Mesothelial cell of epicardium (in vitro differentiated cells): ENCODE results near the gene F3. TPM values are rescaled to one million over a fixed set of nuclear protein-coding genes. Genes with fewer than 3 reads are reported as not detected.
"Not testable (repeated sequence)": the region's sequence is repeated elsewhere in the genome, so short reads cannot be mapped to it uniquely, and the experiment has no call there.

Experiments used
- DNase-seq, 2 experiments: peaks; one replicate each; pipeline ENCODE4 v3.0.0; 2021; ENCODE audit warnings: low spot score in 2 of 2; ENCODE audit not compliant: unreplicated experiment in 2 of 2
- H3K27ac Mint-ChIP-seq: 2 replicates; pipeline ENCODE4 v1.8.0; 2021; ENCODE audit warnings: mixed read lengths
- H3K27me3 Mint-ChIP-seq: 2 replicates; pipeline ENCODE4 v1.8.0; 2021; ENCODE audit warnings: low read depth, mixed read lengths
- H3K36me3 Mint-ChIP-seq: 2 replicates; pipeline ENCODE4 v1.8.0; 2021; ENCODE audit warnings: mixed read lengths
- H3K4me1 Mint-ChIP-seq: 2 replicates; pipeline ENCODE4 v1.8.0; 2021; ENCODE audit warnings: mixed read lengths
- H3K4me3 Mint-ChIP-seq: 2 replicates; pipeline ENCODE4 v1.8.0; 2021; ENCODE audit warnings: mild to moderate bottlenecking, moderate library complexity, mixed read lengths
- H3K9me3 Mint-ChIP-seq: 2 replicates; pipeline ENCODE4 v1.8.0; 2021; ENCODE audit warnings: mixed read lengths
- CTCF ChIP-seq: fragments of 200-600 bp; sonication (generic); IDR thresholded peaks from one replicate; pipeline ENCODE4 v1.5.0; 2021; ENCODE audit warnings: antibody characterized with exemption; ENCODE audit not compliant: unreplicated experiment
- total RNA-seq: library from RNA; stranded (reverse); gene quantifications from 3 replicates; pipeline ENCODE4 v1.2.1, GENCODE V29; 2021

The F3 gene
- total RNA-seq, 1 donor from 2014 or later, result 23.9 TPM

GRCh38 chr1:94580367-94581115 is 39.0 kb upstream of the F3 start:
- H3K9me3 Mint-ChIP-seq, result peaks cover 46% of the 10 kb centered on the region
- peak overlapping the region; percentile 95 for H3K27ac Mint-ChIP-seq

GRCh38 chr1:94579876-94580294 is 38.3 kb upstream of the F3 start:
- H3K27ac Mint-ChIP-seq, result peak overlapping the region; percentile 95
- peaks cover 37% of the 10 kb centered on the region for H3K36me3 Mint-ChIP-seq
- peak in 1 of 2 experiments; percentile 44 for DNase-seq

More at GRCh38 chr1:94580367-94581115, 39.0 kb upstream of the F3 start:
- Mint-ChIP-seq H3K4me1 (peaks cover 19% of the 10 kb centered on the region), H3K27me3 (no peaks in the 10 kb centered on the region), H3K4me3 (peak overlapping the region; percentile 3), H3K36me3 (peaks cover 37% of the 10 kb centered on the region)
- no peak for TF ChIP-seq CTCF
- DNase-seq, result no peak

GRCh38 chr1:94578856-94579255 is 37.3 kb upstream of the F3 start:
- Mint-ChIP-seq H3K36me3 (peaks cover 37% of the 10 kb centered on the region), H3K4me1 (peaks cover 19% of the 10 kb centered on the region), H3K27ac (no peak overlapping the region), H3K4me3 (no peak overlapping the region), H3K9me3 (peaks cover 55% of the 10 kb centered on the region), H3K27me3 (no peaks in the 10 kb centered on the region)
- no peak for TF ChIP-seq CTCF
- DNase-seq, result no peak

More at GRCh38 chr1:94579876-94580294, 38.3 kb upstream of the F3 start:
- Mint-ChIP-seq H3K4me1 (peaks cover 19% of the 10 kb centered on the region), H3K27me3 (no peaks in the 10 kb centered on the region), H3K4me3 (no peak overlapping the region), H3K9me3 (peaks cover 47% of the 10 kb centered on the region)
- no peak for TF ChIP-seq CTCF

GRCh38 chr1:94573917-94574316 is 32.4 kb upstream of the F3 start:
- not testable (repeated sequence) for DNase-seq, H3K4me1 Mint-ChIP-seq, H3K27me3 Mint-ChIP-seq, H3K4me3 Mint-ChIP-seq, H3K27ac Mint-ChIP-seq
- Mint-ChIP-seq H3K36me3 (peaks cover 23% of the 10 kb centered on the region), H3K9me3 (peaks cover 64% of the 10 kb centered on the region)

GRCh38 chr1:94572780-94573179 is 31.2 kb upstream of the F3 start:
- DNase-seq, result no peak
- peaks cover 52% of the 10 kb centered on the region for H3K9me3 Mint-ChIP-seq
- no peak overlapping the region for H3K27ac Mint-ChIP-seq
- no peak overlapping the region for H3K4me3 Mint-ChIP-seq
- H3K36me3 Mint-ChIP-seq, result peaks cover 13% of the 10 kb centered on the region
- no peak for TF ChIP-seq CTCF
- H3K4me1 Mint-ChIP-seq, result no peaks in the 10 kb centered on the region
- no peaks in the 10 kb centered on the region for H3K27me3 Mint-ChIP-seq

GRCh38 chr1:94570965-94571364 is 29.4 kb upstream of the F3 start:
- H3K4me3 Mint-ChIP-seq, DNase-seq: not testable (repeated sequence)

GRCh38 chr1:94568806-94569205 is 27.2 kb upstream of the F3 start:
- not testable (repeated sequence) for DNase-seq, H3K27me3 Mint-ChIP-seq, H3K4me1 Mint-ChIP-seq, H3K4me3 Mint-ChIP-seq, H3K27ac Mint-ChIP-seq, H3K36me3 Mint-ChIP-seq
- peaks cover 26% of the 10 kb centered on the region for H3K9me3 Mint-ChIP-seq

More at GRCh38 chr1:94570965-94571364, 29.4 kb upstream of the F3 start:
- not testable (repeated sequence) for H3K27me3 Mint-ChIP-seq, H3K27ac Mint-ChIP-seq, H3K36me3 Mint-ChIP-seq, H3K4me1 Mint-ChIP-seq
- H3K9me3 Mint-ChIP-seq, result peaks cover 40% of the 10 kb centered on the region

GRCh38 chr1:94567975-94568607 is 26.5 kb upstream of the F3 start:
- DNase-seq, H3K36me3 Mint-ChIP-seq, H3K27ac Mint-ChIP-seq, H3K4me1 Mint-ChIP-seq, H3K27me3 Mint-ChIP-seq, H3K4me3 Mint-ChIP-seq: not testable (repeated sequence)
- H3K9me3 Mint-ChIP-seq, result peaks cover 19% of the 10 kb centered on the region

- not testable (repeated sequence) for DNase-seq, H3K27me3 Mint-ChIP-seq, H3K27ac Mint-ChIP-seq, H3K36me3 Mint-ChIP-seq, H3K4me1 Mint-ChIP-seq, H3K9me3 Mint-ChIP-seq, H3K4me3 Mint-ChIP-seq
These were observed 24.9 kb upstream of the F3 start for GRCh38 chr1:94566436-94566835.
